ENCODE measurements around the gene CYFIP2. TPM values are rescaled to one million over a fixed set of nuclear protein-coding genes. Genes with fewer than 3 reads are reported as not detected.

The CYFIP2 gene
- total and polyA plus RNA-seq, 10 of the 15 experiments (the other 5 are each of a cell fraction or from before 2014, with no cell fraction given) = 43.4 to 173 (median 96.0) TPM

DNA sequence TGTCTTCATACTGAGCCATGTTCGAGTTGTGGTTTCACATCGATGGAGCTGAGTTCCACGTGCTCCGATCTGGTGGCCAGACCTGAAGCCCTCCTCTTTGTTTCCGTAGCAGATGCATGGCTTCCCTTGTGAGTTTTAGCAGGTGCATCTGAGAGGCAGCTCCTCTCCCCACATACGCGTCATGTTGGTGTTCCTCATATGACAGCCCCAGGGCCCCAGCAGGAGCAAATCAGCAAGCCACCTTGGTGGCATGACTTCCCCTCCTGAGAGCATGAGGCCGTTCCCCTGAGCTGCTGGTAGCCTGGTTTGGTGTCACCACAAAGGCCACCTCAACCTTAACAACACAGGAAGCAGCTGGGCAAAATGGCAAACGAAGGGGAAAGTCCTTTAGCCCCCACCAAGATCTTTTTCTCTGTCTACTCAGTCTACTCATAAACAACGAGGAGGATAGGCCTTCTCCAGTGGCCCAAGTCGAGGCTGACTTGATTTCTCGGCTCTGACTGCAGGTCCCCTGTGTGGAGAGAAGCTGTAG lies 5.9 kb downstream of the CYFIP2 start (continued):
- peak; percentile 83 for TF ChIP-seq ATF2 (IDR thresholded peaks at IDR 0.05; ENCODE audit: low read length)
- no peak for TF ChIP-seq SP1 (IDR thresholded peaks at IDR 0.05; ENCODE audit: low read depth, low read length)
- peak; percentile 84 for TF ChIP-seq CBFB (IDR thresholded peaks at IDR 0.05; ENCODE audit: low read depth)
- peak; percentile 11 for TF ChIP-seq RELA (IDR thresholded peaks at IDR 0.05; ENCODE audit: borderline replicate concordance, partially characterized antibody)
- peak; percentile 70; the same call in 1 of the 2 replicates for TF ChIP-seq RAD51 (IDR thresholded peaks at IDR 0.05)
- TF ChIP-seq, protein P1, sequence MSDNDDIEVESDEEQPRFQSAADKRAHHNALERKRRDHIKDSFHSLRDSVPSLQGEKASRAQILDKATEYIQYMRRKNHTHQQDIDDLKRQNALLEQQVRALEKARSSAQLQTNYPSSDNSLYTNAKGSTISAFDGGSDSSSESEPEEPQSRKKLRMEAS (IDR thresholded peaks at IDR 0.05; ENCODE audit: low read depth, low read length) = peak; percentile 96
- no peak for TF ChIP-seq FOS (IDR thresholded peaks at IDR 0.05; ENCODE audit: borderline replicate concordance, extremely low read depth, insufficient read length)
- TF ChIP-seq CBX5 (IDR thresholded peaks at IDR 0.05; ENCODE audit: low read depth) = 0 out of 2 replicates have a peak, but pooled peaks have one; percentile 56
- peak; percentile 59; the same call in 1 of the 2 replicates for TF ChIP-seq MTA3 (IDR thresholded peaks at IDR 0.05; ENCODE audit: borderline replicate concordance, low read length)
- peak; percentile 83 for TF ChIP-seq TCF3 (IDR thresholded peaks at IDR 0.05; ENCODE audit: borderline replicate concordance, insufficient read depth, low read depth, low read length)
- TF ChIP-seq KLF5 (IDR thresholded peaks at IDR 0.05; ENCODE audit: partially characterized antibody) = no peak
- TF ChIP-seq MEF2B (IDR thresholded peaks at IDR 0.05; ENCODE audit: partially characterized antibody, poor library complexity, severe bottlenecking) = peak; percentile 68
- TF ChIP-seq CHD2 (IDR thresholded peaks at IDR 0.05; ENCODE audit: borderline replicate concordance, low read depth, low read length) = peak; percentile 64; the same call in 1 of the 2 replicates
- no peak for TF ChIP-seq ASH2L (IDR thresholded peaks at IDR 0.05; ENCODE audit: borderline replicate concordance, low read depth)
- peak; percentile 82 for TF ChIP-seq SPI1 (IDR thresholded peaks at IDR 0.05; ENCODE audit: borderline replicate concordance, insufficient read depth, low read depth, low read length)
- 0 out of 4 replicates have a peak, but pooled peaks of 1 of the 2 experiments have one; percentile 34 for TF ChIP-seq SRF (IDR thresholded peaks at IDR 0.05; ENCODE audit: low read depth in 2 of 2, low read length in 2 of 2)
- no peak for TF ChIP-seq GABPA (IDR thresholded peaks at IDR 0.05; ENCODE audit: low read depth)
- peak; percentile 91 for TF ChIP-seq NBN (IDR thresholded peaks at IDR 0.05)
